Mammary epithelial cell (primary cell): ENCODE measurements around the gene GOLGA2.

Source experiments
- CTCF ChIP-seq, 2 donors: IDR thresholded peaks in 1 of 2; conservative IDR thresholded peaks in 1 of 2; 2 replicates each; pipeline ENCODE4 v1.5.1; 2011 to 2012; ENCODE audit warnings: inconsistent platforms in 2 of 2, low read length in 2 of 2, mild to moderate bottlenecking in 2 of 2, control low read depth in 1 of 2, low read depth in 1 of 2; ENCODE audit not compliant: insufficient read depth in 1 of 2; ENCODE audit errors: extremely low read depth in 1 of 2
- EZH2 ChIP-seq: IDR thresholded peaks from 2 replicates; pipeline ENCODE4 v1.6.1; 2012; ENCODE audit warnings: low read length, inconsistent platforms, borderline replicate concordance

GRCh38 chr9:128254855-128255759 lies 20.7 kb downstream of the GOLGA2 start:
- TF ChIP-seq CTCF (conservative IDR thresholded peaks at IDR 0.05 in 1 of 2, IDR thresholded peaks at IDR 0.05 in 1 of 2; ENCODE audit: extremely low read depth in 1 of 2, insufficient read depth in 1 of 2, low read depth in 1 of 2, low read length in 2 of 2) (peak; percentile 74 to 76), EZH2 (no peak)
